HG03066 (cell line): ENCODE data around the gene RIC1.
"Not testable (repeated sequence)": the region's sequence is repeated elsewhere in the genome, so short reads cannot be mapped to it uniquely, and the experiment has no call there.

Experiments used
- ATAC-seq: cut with Tn5 transposase; IDR thresholded peaks from one replicate; pipeline ENCODE4 v1.9.1; 2021; ENCODE audit warnings: low read depth; ENCODE audit not compliant: unreplicated experiment

The RIC1 gene

GRCh38 chr9:5622016-5622415 is 6.9 kb upstream of the RIC1 start:
- no peak for ATAC-seq

- no peak for ATAC-seq
Observed at GRCh38 chr9:5624655-5625054, 4.3 kb upstream of the RIC1 start.

DNA sequence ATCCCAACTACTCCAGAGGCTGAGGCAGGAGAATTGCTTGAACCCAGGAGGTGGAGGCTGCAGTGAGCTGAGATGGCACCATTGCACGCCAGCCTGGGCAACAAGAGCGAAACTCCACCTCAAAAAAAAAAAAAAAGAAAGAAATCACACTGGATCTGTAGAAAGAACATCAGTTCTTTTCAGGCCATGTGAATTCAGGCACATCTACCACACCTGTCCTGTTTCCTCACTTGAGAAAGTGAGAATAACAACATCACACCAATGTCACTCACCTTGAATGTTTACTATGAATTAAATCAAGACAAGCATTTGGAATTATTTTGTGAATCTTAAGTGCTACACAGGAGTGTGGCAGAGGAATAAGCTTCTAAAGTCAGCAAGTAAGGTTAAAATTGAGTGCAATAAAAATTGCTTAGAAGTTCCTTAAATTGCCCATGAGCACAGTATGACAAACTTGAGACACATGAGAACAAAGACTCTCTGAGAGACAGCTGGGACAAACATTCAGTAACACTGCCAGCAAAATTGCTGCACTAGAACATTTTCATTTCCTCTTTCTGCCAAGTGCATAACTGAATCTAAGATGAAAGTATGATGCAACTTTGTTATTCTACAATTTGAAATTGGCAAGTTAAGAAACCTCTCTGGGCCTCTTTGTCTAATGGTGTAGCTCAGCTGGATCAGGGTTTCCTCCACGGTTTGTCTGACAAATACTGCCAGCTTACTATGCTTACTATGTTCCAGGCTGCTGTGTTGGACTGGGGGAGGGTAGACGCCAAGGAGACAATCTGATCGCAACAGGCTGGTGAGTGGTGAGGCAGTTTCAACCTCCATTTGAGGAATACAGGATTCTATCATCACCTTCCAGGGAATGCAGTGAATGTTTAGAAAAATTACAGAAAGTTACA is 1.9 kb upstream of the RIC1 start:
- ATAC-seq = peak; percentile 41

GRCh38 chr9:5627686-5628085 is 1.2 kb upstream of the RIC1 start:
- not testable (repeated sequence) for ATAC-seq

GRCh38 chr9:5628183-5628529 is 751 bp upstream of the RIC1 start:
- no peak for ATAC-seq

- ATAC-seq = peak; percentile 7
Observed at GRCh38 chr9:5629312-5630080, 589 bp downstream of the RIC1 start.

GRCh38 chr9:5630081-5630507 is 1.2 kb downstream of the RIC1 start:
- ATAC-seq = no peak

- ATAC-seq = no peak
Observed at GRCh38 chr9:5631026-5631425, 2.1 kb downstream of the RIC1 start.

- no peak for ATAC-seq
Observed at GRCh38 chr9:5632540-5632939, 3.6 kb downstream of the RIC1 start.

- no peak for ATAC-seq
Observed at GRCh38 chr9:5633243-5633642, 4.3 kb downstream of the RIC1 start.

- no peak for ATAC-seq
Observed at GRCh38 chr9:5635390-5635789, 6.5 kb downstream of the RIC1 start.

DNA sequence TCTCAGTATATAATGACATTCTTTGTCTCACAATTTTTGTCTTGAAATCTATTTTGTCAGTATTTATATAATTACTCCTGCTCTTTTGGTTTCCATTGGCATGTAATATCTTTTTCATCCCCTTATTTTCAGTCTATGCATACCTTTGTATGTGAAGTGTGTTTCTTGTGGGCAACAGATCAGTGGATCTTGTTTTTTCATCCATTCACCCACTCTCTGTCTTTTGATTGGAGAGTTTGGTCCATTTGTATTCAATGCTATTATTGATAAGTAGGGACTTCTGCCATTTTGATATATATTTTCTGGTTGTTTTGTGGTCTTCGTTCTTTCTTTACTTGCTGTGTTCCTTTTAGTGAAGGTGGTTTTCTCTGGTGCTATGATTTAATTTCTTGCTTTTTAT is 10.9 kb downstream of the RIC1 start:
- ATAC-seq = no peak

DNA sequence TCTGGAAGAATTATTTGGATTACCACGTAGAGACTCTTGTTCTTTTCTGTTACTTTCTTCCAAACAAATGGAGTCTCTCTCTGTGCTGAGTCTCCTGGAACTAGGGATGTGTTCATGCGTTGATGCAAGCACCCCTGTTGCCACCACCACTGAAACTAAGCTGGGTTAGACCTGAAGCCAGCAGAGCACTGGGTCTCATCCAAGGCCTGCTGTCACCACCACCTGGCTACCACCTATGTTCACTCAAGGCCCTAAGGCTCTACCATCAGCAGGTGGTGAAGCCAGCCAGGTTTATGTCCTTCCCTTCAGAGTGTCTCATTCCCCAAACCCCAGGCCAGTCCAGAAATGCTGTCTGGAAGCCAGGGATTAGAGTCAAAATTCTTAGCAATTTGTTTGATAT is 13.3 kb downstream of the RIC1 start:
- ATAC-seq = no peak

DNA sequence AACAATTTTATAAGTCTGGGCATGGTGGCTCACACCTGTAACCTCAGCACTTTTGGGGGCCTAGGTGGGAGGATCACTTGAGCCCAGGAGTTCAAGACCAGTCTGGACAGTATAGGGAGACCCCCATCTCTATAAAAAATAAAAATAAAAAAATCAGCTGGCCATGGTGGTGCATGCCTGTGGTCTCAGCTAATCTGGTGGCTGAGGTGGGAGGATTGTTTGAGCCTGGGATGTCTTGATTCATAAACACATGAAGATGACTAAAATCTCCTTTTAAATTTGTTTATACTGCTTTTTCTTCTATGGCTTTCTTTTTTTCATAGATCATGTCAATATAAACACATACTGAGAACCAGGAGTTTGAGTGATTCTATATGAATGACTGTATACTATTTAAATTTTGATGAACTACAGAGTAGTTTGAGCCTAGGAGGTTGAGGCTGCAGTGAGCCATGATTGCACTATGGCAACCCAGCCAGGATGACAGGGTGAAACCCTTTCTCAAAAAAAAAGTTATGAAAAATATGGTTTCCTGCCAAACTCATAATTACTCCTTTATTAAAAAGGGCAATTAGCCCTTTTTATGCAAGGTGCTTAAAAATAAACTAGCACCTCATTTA is 14.2 kb downstream of the RIC1 start:
- ATAC-seq = no peak

DNA sequence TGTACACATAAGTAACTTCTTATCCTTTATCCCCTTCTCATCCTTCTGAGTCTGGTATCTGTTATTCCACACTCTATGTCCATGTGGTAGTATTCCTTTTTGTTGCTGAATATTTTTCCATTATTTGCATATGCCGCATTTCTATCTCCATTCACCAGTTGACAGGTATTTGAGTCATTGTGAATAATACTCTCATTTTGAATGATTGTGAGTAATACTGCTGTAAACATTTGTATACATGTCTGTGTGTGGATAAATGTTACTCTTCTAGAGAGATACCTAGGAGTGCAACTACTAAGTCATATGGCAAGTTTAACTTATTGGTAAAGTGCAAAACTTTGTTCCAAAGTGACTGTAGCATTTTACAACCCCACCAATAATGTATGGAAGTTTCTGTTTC is 15.6 kb downstream of the RIC1 start:
- no peak for ATAC-seq

DNA sequence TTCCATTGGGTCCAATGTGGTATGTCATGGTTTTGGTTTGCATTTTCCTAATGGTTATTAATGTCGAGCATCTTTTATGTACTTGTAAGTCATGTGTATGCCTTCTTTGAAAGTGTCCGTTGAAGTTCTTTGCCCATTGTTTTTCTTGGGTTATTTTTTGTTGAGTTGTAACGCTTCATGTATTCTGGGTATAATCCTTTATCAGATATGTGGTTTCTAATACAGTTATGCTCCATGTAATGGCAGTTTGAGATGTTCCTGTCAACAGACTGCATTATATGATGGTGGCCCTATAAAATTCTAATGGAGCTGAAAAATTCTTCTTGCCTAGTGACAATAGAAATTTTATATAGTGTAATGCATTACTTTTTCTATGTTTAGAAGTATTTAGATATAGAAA is 17.2 kb downstream of the RIC1 start:
- no peak for ATAC-seq

DNA sequence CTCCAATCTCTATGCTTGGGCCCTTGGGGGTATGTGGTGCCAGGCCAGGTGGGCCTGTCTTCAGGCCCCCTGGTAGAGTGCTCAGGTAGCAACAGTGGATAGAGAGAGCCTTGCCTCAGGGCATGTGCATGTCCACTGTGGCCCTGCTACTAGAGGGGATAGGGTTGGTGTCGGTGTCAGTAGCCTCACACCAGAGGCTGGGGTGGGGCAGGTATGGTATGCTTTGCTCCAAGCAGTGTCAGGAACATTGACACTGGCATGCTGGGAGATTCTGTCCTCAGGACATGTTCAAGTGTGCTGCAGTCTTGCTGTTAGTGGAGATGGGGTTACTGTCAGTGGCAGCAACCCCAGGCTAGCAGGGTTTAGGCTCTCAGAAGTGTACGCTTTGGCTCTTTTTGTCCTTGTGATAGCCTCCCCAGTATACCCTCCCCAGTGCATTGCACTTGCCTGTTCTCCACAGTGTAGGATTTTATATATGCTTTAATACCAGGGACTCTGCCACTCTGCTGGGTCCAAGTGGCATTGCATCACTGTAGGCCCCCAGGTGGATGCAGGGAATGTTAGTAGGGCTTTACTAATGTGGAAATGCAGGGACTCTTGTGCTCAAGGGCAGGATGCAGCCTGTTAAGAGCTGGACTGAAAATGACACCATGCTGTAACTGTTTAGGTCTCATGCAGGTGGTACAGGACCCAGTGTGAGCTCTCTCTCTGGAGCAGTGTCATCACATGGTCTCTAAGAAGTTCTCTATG is 21.6 kb downstream of the RIC1 start:
- no peak for ATAC-seq

GRCh38 chr9:5651246-5651645 is 22.3 kb downstream of the RIC1 start:
- no peak for ATAC-seq

- ATAC-seq = no peak
Observed at GRCh38 chr9:5652821-5653220, 23.9 kb downstream of the RIC1 start.

DNA sequence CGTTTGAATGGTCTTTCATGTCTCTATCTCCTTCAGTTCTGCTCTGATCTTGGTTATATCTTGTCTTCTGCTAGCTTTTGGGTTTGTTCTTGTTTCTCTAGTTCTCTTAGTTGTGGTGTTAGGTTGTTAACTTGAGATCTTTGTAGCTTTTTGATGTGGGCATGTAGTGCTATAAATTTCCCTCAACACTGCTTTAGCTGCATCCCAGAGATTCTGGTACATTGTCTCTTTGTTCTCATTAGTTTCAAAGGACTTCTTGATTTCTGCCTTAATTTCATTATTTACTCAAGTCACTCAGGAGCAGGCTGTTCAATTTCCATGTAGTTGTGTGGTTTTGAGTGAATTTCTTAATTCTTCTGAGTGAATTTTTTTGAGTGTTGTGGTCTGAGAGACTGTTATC is 33.9 kb downstream of the RIC1 start:
- ATAC-seq = not testable (repeated sequence)

- no peak for ATAC-seq
Observed at GRCh38 chr9:5665059-5665458, 36.2 kb downstream of the RIC1 start.
